Tibial artery (tissue), 4 donors: ENCODE results near the gene UBE3D.

Source experiments
- DNase-seq, 2 donors: peaks; one replicate each; pipeline ENCODE4 v3.0.0-alpha.2; 2019
- H3K27ac ChIP-seq, 2 donors: fragments of 200-600 bp; sonication (generic) in 1 of 2; 1 replicate in 1 of 2; 2 replicates in 1 of 2; pipeline ENCODE4 v1.5.1; 2018 to 2019; ENCODE audit warnings: mild to moderate bottlenecking in 1 of 2
- H3K27me3 ChIP-seq, 2 donors: fragments of 200-600 bp; sonication (generic) in 1 of 2; one replicate each; pipeline versions ENCODE4 v1.5.1 to v1.6.0; 2016 to 2019
- H3K36me3 ChIP-seq, 3 donors: fragments of 200-600 bp; sonication (generic) in 2 of 3; one replicate each; pipeline ENCODE4 v1.5.1; 2016 to 2019; ENCODE audit warnings: mild to moderate bottlenecking in 2 of 3
- H3K4me1 ChIP-seq, 4 donors: fragments of 200-600 bp; sonication (generic) in 2 of 4; 1 replicate in 3 of 4; 2 replicates in 1 of 4; pipeline ENCODE4 v1.5.1; 2016 to 2019
- H3K4me3 ChIP-seq, 2 donors: fragments of 200-600 bp; sonication (generic) in 1 of 2; 1 replicate in 1 of 2; 2 replicates in 1 of 2; pipeline ENCODE4 v1.5.1; 2018 to 2019; ENCODE audit warnings: mild to moderate bottlenecking in 2 of 2
- H3K9me3 ChIP-seq, 3 donors: fragments of 200-600 bp; sonication (generic) in 1 of 3; one replicate each; pipeline ENCODE4 v1.5.1; 2016 to 2019
- intact Hi-C: fragments of 100-400 bp; cut with DNase I; formaldehyde crosslinking; loops from one replicate; pipeline ENCODE4 v1.15.0; 2023; ENCODE audit warnings: low total_unique reads
- TF ChIP-seq, protein P1 (sequence below), 2 experiments: fragments of 200-600 bp in 1 of 2; fragments of 450-650 bp in 1 of 2; IDR thresholded peaks; one replicate each; pipeline ENCODE4 v1.5.1; 2017 to 2019; ENCODE audit warnings: antibody characterized with exemption in 2 of 2, mild to moderate bottlenecking in 1 of 2, moderate library complexity in 1 of 2

The UBE3D gene

GRCh38 chr6:82891076-82891475, 174.6 kb downstream of the UBE3D start:
- TF ChIP-seq, protein P1, sequence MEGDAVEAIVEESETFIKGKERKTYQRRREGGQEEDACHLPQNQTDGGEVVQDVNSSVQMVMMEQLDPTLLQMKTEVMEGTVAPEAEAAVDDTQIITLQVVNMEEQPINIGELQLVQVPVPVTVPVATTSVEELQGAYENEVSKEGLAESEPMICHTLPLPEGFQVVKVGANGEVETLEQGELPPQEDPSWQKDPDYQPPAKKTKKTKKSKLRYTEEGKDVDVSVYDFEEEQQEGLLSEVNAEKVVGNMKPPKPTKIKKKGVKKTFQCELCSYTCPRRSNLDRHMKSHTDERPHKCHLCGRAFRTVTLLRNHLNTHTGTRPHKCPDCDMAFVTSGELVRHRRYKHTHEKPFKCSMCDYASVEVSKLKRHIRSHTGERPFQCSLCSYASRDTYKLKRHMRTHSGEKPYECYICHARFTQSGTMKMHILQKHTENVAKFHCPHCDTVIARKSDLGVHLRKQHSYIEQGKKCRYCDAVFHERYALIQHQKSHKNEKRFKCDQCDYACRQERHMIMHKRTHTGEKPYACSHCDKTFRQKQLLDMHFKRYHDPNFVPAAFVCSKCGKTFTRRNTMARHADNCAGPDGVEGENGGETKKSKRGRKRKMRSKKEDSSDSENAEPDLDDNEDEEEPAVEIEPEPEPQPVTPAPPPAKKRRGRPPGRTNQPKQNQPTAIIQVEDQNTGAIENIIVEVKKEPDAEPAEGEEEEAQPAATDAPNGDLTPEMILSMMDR (IDR thresholded peaks at IDR 0.05) = no peak
- no peak overlapping the region for H3K4me3 ChIP-seq
- no peaks in the 10 kb centered on the region for H3K4me1 ChIP-seq
- intact Hi-C loops = no loop called here
- no peaks in the 10 kb centered on the region for H3K9me3 ChIP-seq
- H3K27me3 ChIP-seq = no peaks in the 10 kb centered on the region
- no peak overlapping the region for H3K27ac ChIP-seq
- peaks cover 0 to 7% (median 4%) of the 10 kb centered on the region in 3 donors for H3K36me3 ChIP-seq
- no peak for DNase-seq

GRCh38 chr6:82890240-82890639, 175.4 kb downstream of the UBE3D start:
- Histone ChIP-seq H3K4me1 (no peaks in the 10 kb centered on the region), H3K9me3 (no peaks in the 10 kb centered on the region), H3K36me3 (peaks cover 0 to 7% (median 4%) of the 10 kb centered on the region in 3 donors), H3K27ac (no peak overlapping the region), H3K27me3 (no peaks in the 10 kb centered on the region), H3K4me3 (no peak overlapping the region)
- TF ChIP-seq, protein P1 (IDR thresholded peaks at IDR 0.05) = no peak
- intact Hi-C loops = no loop called here
- no peak for DNase-seq

- intact Hi-C loops = no loop called here
- no peak overlapping the region for H3K27ac ChIP-seq
- H3K36me3 ChIP-seq = peaks cover 0 to 7% (median 4%) of the 10 kb centered on the region in 3 donors
- no peak for DNase-seq
- no peaks in the 10 kb centered on the region for H3K27me3 ChIP-seq
- no peak overlapping the region for H3K4me3 ChIP-seq
- H3K4me1 ChIP-seq = no peaks in the 10 kb centered on the region
- H3K9me3 ChIP-seq = no peaks in the 10 kb centered on the region
- TF ChIP-seq, protein P1 (IDR thresholded peaks at IDR 0.05) = no peak
Observed at GRCh38 chr6:82889143-82889542, 176.5 kb downstream of the UBE3D start.

GRCh38 chr6:82882363-82883023, 183.1 kb downstream of the UBE3D start:
- H3K4me3 ChIP-seq = no peak overlapping the region
- TF ChIP-seq, protein P1 (IDR thresholded peaks at IDR 0.05) = no peak
- no peaks in the 10 kb centered on the region for H3K36me3 ChIP-seq
- no peaks in the 10 kb centered on the region for H3K27me3 ChIP-seq
- DNase-seq = no peak
- no peaks in the 10 kb centered on the region for H3K9me3 ChIP-seq
- no peak overlapping the region for H3K27ac ChIP-seq
- H3K4me1 ChIP-seq = no peaks in the 10 kb centered on the region
- intact Hi-C loops = no loop called here

DNA sequence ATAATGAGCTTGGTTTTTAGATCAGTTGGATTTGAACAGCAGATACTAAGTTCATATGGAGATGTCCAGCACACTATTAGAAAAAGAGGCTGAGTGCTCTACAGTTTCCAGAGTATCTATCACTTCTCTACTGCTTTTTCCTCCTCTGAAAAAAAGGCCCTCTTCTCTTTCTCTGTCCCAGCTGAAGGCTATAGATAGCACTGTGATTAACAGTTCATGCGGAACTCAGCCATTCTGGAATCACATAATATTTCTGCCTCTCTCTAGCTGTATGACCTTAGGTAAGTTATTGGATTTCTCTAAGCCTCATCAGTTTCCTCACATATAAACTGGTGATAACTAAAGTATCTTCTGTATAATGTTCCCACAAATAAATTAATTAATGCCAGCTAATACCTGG, 184.1 kb downstream of the UBE3D start:
- intact Hi-C loops = no loop called here
- TF ChIP-seq, protein P1 (IDR thresholded peaks at IDR 0.05) = no peak
- no peaks in the 10 kb centered on the region for H3K9me3 ChIP-seq
- no peaks in the 10 kb centered on the region for H3K36me3 ChIP-seq
- H3K4me1 ChIP-seq = no peaks in the 10 kb centered on the region
- no peak overlapping the region for H3K27ac ChIP-seq
- no peaks in the 10 kb centered on the region for H3K27me3 ChIP-seq
- DNase-seq = no peak
- H3K4me3 ChIP-seq = no peak overlapping the region

DNA sequence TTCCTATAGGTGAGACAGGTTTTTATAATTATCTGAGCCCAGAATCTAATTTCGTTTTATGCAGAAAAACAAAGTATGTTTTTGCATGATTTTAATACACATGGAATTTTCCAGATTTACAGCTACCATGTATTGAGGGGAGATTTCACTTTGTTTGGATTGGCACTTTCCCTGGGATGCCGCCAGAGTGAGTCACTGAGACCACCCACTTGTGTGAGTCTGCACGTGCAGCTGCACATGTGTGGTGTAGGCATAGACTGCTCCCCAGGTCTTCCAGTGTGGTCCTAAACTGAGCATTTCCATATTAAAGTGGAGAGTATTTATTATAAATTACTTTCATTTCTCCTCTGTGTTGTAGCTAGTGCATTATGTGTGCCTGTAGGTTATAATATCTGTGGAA, 186.8 kb downstream of the UBE3D start:
- no peaks in the 10 kb centered on the region for H3K9me3 ChIP-seq
- no peaks in the 10 kb centered on the region for H3K36me3 ChIP-seq
- no peak for DNase-seq
- no peaks in the 10 kb centered on the region for H3K27me3 ChIP-seq
- TF ChIP-seq, protein P1 (IDR thresholded peaks at IDR 0.05) = no peak
- H3K4me3 ChIP-seq = no peak overlapping the region
- no peaks in the 10 kb centered on the region for H3K4me1 ChIP-seq
- H3K27ac ChIP-seq = no peak overlapping the region
- intact Hi-C loops = no loop called here
